GM19324 (cell line): ENCODE data around the gene TCF4.

Experiments used
- ATAC-seq: cut with Tn5 transposase; IDR thresholded peaks from one replicate; pipeline ENCODE4 v1.9.1; 2021; ENCODE audit warnings: mild to moderate bottlenecking, moderate library complexity; ENCODE audit not compliant: unreplicated experiment, low FRiP score

The TCF4 gene

DNA sequence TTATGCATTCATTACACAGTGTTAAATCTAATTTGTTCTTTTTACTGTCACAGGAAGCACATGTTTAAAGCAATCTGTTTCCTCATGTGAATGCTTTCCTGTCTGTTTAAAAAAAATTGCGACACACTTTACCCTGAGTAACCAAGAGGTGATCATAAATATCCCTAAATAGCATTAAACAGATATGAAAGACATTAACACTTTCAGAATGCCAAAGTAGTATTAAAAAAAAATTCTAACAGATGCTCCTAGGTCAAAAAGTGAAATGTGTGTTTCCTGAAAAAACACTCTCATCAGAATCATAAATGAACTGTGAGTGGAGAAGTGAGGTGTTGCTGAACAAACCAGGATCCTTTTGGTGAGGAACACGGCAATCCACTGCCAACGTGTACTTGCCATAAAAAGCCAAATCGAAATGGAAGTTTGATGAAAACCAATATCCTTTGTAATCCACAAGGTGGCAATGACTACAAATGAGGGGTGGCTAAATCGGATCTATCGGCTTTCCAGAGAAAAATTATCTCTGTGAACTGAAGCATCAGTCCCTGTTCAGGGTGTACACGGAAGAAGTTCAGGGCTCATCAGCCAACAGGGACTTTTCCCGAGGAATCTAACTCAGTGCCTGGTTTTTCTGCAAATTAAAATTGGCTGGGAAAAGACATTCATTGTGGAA is 248.9 kb downstream of the TCF4 start:
- no peak for ATAC-seq

DNA sequence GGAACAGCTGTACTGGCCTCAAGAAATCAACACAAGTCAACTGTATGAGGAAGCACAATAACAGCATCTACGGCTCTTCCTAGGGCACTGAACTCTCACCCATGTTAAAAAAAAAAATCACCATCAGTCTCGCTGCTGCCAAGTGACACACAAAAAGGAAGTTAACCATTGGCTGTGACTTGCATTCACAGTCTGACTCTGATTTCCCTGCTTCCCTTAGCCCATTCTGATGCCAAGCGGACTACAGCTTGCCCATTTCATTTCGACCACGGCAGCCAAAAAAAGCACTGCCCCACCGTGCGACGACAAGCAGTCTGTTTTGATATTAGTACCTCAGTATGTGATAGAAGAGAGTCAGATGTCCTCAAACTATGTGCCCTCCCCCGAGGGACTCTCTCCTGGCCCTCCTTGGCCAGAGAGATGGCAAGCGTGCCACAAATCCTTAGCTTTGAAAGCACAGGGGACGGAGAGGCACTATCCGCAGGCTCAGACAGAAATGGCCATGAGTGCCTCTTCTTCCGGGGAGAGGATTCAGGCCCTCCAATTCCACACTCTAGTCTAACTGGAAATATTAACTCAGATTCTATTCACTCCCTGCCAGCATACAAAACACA is 250.0 kb downstream of the TCF4 start:
- no peak for ATAC-seq

DNA sequence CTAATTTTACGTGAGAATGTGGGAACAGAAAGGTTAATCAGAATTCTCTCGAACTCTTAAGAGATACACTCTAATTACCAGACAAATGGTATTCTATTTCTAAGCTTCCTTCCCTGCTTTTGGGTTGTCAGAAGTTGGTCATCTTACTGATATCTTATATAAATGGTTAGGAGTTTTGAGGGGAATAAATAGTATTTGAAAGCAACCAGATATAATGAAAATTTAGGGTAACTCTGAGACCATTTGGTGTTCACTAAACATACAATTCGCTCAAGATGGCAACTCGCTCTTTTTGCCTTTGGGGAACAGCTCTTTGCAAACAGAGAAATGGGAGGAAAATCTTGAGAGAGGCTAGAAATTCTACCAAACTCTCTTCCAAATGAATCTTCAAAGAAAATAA is 250.9 kb downstream of the TCF4 start:
- ATAC-seq, result no peak

DNA sequence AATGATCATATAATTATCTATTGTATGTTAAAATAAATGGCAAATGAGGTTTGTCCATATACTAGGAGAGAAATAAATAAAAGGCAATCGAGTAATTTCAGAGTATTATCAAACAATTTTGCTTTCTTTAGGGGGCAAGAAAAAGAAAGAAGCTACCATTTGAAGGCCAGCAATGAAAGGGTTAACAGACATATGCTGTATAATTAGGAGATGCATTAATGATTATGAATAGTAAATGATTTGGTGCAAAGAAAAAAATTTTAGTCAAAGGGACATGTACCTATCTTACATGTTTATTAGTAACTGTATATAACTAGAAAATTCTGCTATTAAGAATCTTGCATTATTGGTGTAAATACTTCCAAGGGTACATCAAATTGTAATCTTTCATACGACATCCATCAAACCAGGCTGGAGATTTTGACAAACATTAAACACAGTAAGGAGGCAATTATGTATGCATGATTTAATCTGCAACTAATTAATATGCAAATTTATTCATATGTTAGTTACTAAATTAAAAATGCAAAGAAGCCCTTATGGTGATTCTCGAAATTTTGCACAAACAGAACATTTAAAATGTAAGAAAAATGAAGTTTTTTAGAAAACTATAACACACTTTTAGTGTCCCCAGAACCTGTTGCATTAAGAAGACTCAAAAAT is 251.4 kb downstream of the TCF4 start:
- ATAC-seq, result no peak

DNA sequence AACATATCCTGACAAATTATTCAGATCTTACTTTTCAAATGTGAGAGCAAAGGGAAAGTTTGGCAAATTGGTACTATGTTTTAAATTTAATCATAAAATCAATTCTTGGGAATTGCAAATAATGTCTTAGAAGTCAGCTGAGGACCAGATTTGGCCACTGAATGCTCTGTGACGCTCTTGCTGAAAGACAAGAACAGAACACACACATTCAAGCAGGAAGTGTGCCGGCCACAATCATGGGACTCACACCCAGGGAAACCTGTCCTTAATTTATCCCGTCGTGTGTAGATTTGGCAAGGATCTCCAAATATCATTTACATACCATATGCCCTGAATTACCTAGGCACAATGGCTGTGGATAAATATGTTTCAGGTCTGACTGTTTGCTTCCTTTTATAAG is 253.1 kb downstream of the TCF4 start:
- no peak for ATAC-seq

DNA sequence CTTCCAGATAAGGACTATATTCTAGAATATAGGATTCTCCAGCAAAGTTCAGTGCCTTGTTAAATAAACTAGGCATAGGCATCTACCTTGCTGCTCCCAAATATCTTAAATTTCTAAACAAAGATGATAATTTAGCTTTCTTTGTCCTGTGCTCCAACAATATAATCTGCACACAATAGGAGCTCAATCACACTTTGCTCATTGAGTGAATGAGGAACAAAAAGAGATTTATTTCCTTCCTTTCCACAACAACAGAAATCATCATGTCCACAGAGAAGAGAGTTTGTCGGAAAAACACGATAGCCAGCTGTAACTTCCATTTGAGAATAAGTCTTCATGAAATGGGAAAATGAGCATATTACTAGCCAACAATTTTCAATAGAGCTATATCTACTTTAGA is 256.7 kb downstream of the TCF4 start:
- no peak for ATAC-seq

DNA sequence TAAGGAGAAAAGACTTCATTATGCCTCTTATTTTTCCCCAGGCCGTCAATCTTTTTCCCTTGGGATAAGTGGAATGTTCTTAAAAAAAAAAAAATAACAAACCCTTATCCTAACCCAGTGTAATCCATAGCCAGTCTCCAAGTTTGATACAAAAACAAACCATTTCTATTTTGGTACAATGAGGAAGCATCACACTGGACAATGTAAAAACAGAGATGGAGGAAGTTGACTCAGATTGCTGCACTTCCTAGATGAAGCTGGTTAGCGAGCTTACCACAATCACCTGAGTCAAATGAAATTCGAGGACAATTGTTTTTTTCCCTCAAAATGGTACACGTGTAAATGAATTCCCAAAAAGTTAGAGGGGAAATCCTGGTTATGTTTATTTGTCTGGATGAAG is 259.7 kb downstream of the TCF4 start:
- ATAC-seq, result no peak

DNA sequence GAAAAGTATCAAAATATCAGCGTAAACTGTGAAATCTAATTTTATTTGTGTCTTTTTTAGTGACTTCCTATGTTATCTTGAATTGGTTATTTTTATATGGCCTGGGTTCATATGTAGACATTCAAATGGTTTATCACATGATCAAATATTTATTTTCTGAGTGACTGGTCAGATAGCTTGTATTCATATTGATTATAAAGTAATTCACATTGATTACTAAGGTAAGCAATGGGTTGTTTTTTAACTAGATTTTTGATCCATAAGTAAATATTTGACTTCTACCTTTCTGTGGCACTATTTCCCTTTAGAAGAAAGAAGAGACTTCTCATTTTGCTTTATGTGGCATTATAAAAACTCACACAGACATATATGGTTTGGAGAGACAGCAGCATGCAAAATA is 260.5 kb downstream of the TCF4 start:
- no peak for ATAC-seq

- ATAC-seq, result no peak
Observed at GRCh38 chr18:55326134-55326533, 261.9 kb downstream of the TCF4 start.

GRCh38 chr18:55324166-55324565 is 263.8 kb downstream of the TCF4 start:
- ATAC-seq, result no peak

- ATAC-seq, result no peak
Observed at GRCh38 chr18:55323051-55323994, 264.7 kb downstream of the TCF4 start.

- ATAC-seq, result peak; percentile 68
Observed at GRCh38 chr18:55322178-55322735, 265.7 kb downstream of the TCF4 start.

DNA sequence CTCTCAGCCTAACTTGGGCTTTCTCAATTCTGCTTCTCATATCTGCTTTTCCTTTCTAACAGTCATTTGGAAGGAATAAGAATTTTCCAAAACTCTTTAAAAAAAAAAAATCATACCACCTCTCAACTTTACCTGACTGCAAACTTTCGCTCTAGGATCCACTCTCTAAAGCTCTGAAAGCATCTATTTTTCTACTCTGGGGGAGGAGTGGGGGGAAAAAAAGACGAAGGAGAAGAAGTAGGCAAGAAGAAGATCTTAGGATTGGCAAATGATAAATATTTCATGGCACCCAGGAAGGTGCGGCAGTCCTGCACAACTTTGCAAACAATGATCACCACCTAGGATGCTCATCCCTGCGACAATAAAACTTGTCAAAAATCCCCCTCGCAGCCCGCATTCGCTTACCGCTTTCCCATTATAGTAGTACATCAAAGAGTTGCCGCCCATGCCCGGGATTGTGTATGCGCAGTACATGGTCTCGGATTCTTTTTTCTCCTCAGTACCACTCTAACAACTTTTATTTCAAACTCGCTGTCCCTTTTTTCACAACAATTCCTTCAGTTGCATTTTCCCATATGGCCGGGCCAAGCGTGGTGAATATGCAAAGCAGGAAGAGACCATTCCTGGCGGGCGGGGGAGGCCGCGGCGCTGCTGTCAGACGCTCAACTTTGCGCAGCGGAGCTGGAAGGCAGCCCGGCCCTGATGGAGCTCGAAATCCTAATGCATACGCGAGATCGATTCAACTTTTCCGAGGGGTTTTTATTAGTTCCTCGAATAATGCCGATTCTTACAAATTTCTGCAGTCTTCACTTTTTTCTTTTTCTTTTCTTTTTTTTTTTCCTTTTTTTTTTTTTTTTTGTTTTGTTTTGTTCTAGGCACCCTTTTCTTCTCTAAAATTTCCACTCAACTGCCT is 266.5 kb downstream of the TCF4 start:
- peak; percentile 69 for ATAC-seq

GRCh38 chr18:55320424-55321264 is 267.3 kb downstream of the TCF4 start:
- ATAC-seq, result no peak

DNA sequence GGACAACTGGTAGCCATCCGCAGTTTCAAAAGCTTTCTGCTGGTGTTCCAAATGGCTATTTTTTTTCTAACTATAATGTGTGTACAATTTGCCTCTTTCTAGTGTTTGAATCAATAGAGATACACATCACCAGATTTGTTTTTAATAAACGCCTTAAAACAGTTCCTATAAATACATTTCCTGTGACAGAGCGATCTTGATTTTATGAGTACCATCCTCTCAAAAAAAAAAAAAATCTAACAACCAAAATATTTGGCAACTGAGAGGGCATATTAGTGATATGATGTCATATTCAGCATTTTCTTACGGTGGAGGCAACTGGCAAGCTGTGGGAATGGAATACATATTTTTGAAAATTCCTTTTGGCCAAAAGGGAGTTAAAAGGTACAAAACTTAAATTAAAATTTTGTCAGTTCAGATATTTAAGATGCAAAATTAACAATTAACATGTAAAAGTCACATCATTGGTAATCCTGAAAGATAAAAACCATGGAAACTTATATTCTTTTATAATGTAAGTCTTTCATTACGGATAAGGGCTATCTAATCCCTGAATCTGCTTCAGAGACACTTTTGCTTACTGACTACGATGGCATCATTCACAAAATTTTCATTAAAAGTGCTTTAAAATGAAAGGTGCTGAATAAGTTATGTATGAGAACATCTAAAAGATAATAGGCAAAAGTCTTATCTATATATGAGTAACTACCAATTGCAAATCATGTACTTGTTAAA is 268.4 kb downstream of the TCF4 start:
- ATAC-seq, result no peak

GRCh38 chr18:55318951-55319441 is 269.0 kb downstream of the TCF4 start:
- no peak for ATAC-seq

GRCh38 chr18:55317864-55318263 is 270.1 kb downstream of the TCF4 start:
- no peak for ATAC-seq

DNA sequence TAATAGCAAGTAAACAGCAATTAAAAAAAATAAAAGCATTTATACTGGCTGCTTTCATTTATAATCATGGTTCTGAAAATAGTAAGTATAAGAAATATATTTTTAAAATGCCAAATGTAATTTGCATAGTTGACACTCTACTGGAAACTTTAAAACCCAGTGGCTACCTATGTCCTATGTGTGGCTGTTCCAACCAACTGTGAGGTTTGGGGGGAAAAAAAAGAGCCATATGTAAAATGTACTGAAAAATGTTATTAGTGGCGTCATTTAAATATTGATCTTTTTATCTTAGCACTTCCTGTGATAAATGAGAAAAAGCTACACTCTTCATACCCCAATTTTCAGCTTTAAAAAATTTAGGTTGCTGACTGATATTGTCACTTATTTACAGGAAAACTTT is 270.7 kb downstream of the TCF4 start:
- no peak for ATAC-seq
